Neural cell (in vitro differentiated cells): Measurements from ENCODE around the gene TMC7. TPM values are rescaled to one million over a fixed set of nuclear protein-coding genes. Genes with fewer than 3 reads are reported as not detected.
A peak's percentile ranks its signal among the peaks of the same experiment; 100 is the strongest.

Source experiments
- H2AFZ ChIP-seq: fragments of 200-600, 300-800 bp; sonication (generic), shearing (Covaris generic); 2 replicates; pipeline ENCODE4 v1.6.0; 2014; ENCODE audit warnings: low read depth, mild to moderate bottlenecking, antibody characterized with exemption, low read length, moderate library complexity
- H3F3A ChIP-seq: fragments of 200-600 bp; shearing (Covaris generic); 2 replicates; pipeline ENCODE4 v1.6.1; 2016; ENCODE audit warnings: mild to moderate bottlenecking, moderate library complexity, mixed read lengths, antibody characterized with exemption, low read length; ENCODE audit not compliant: insufficient read depth, poor library complexity, severe bottlenecking
- H3K27ac ChIP-seq: fragments of 200-600, 300-800 bp; sonication (generic), shearing (Covaris generic); 2 replicates; pipeline ENCODE4 v1.5.1; 2014; ENCODE audit warnings: mild to moderate bottlenecking, low read length, moderate library complexity
- H3K27me3 ChIP-seq: fragments of 300-800, 200-600 bp; sonication (generic), shearing (Covaris generic); 2 replicates; pipeline ENCODE4 v1.6.0; 2014; ENCODE audit warnings: mild to moderate bottlenecking, low read depth, low read length, moderate library complexity; ENCODE audit not compliant: insufficient read depth
- H3K36me3 ChIP-seq: fragments of 300-800, 200-600 bp; sonication (generic), shearing (Covaris generic); 2 replicates; pipeline ENCODE4 v1.5.1; 2014; ENCODE audit warnings: mild to moderate bottlenecking, antibody characterized with exemption, low read length, moderate library complexity; ENCODE audit not compliant: insufficient read depth
- H3K4me2 ChIP-seq: fragments of 300-800, 200-600 bp; sonication (generic), shearing (Covaris generic); 2 replicates; pipeline ENCODE4 v1.6.0; 2014; ENCODE audit warnings: mild to moderate bottlenecking, low read length
- H3K4me3 ChIP-seq: fragments of 300-800, 200-600 bp; sonication (generic), shearing (Covaris generic); 2 replicates; pipeline ENCODE4 v1.5.1; 2014; ENCODE audit warnings: mild to moderate bottlenecking, low read length, moderate library complexity
- H3K79me2 ChIP-seq: fragments of 200-600 bp; shearing (Covaris generic); replicated peaks from 2 replicates; pipeline ENCODE4 v1.6.0; 2014; ENCODE audit warnings: mild to moderate bottlenecking, low read length, moderate library complexity; ENCODE audit not compliant: insufficient read depth
- H3K9ac ChIP-seq: fragments of 300-800, 200-600 bp; sonication (generic), shearing (Covaris generic); 2 replicates; pipeline ENCODE4 v1.6.1; 2016; ENCODE audit warnings: mild to moderate bottlenecking, low read length, mixed read lengths
- H3K9me2 ChIP-seq: fragments of 200-600 bp; shearing (Covaris generic); 2 replicates; pipeline ENCODE4 v1.6.1; 2016; ENCODE audit warnings: mild to moderate bottlenecking, low read length, mixed read lengths; ENCODE audit not compliant: insufficient read depth
- H3K9me3 ChIP-seq: fragments of 200-600, 300-800 bp; sonication (generic), shearing (Covaris generic); 2 replicates; pipeline ENCODE4 v1.6.1; 2016; ENCODE audit warnings: mild to moderate bottlenecking, mixed run types, low read length, moderate library complexity, mixed read lengths
- H4K20me1 ChIP-seq: fragments of 200-600 bp; shearing (Covaris generic); 2 replicates; pipeline ENCODE4 v1.6.1; 2016; ENCODE audit warnings: mild to moderate bottlenecking, mixed run types; ENCODE audit not compliant: insufficient read depth
- EP300 ChIP-seq: fragments of 450-650 bp; conservative IDR thresholded peaks from 2 replicates; pipeline ENCODE4 v1.6.1; 2014; ENCODE audit warnings: antibody characterized with exemption, mild to moderate bottlenecking, moderate library complexity; ENCODE audit not compliant: poor library complexity, severe bottlenecking
- EZH2 ChIP-seq: fragments of 200-600, 300-800 bp; shearing (Covaris generic), sonication (generic); IDR thresholded peaks from 2 replicates; pipeline ENCODE4 v1.6.1; 2014; ENCODE audit warnings: antibody characterized with exemption, low read length, borderline replicate concordance, mild to moderate bottlenecking; ENCODE audit not compliant: insufficient read depth, poor library complexity, severe bottlenecking
- MXI1 ChIP-seq: fragments of 450-650 bp; conservative IDR thresholded peaks from 2 replicates; pipeline ENCODE4 v1.6.1; 2014; ENCODE audit warnings: antibody characterized with exemption, mild to moderate bottlenecking; ENCODE audit not compliant: poor library complexity, severe bottlenecking
- POLR2AphosphoS5 ChIP-seq: IDR thresholded peaks from 2 replicates; pipeline ENCODE4 v1.6.1; 2012
- RAD21 ChIP-seq: fragments of 450-650 bp; conservative IDR thresholded peaks from 2 replicates; pipeline ENCODE4 v1.6.1; 2014; ENCODE audit warnings: antibody characterized with exemption, mild to moderate bottlenecking, moderate library complexity
- SMC3 ChIP-seq: fragments of 450-650 bp; conservative IDR thresholded peaks from 2 replicates; pipeline ENCODE4 v1.6.1; 2014; ENCODE audit warnings: antibody characterized with exemption, mild to moderate bottlenecking, moderate library complexity; ENCODE audit not compliant: poor library complexity
- TAF1 ChIP-seq: IDR thresholded peaks from 2 replicates; pipeline ENCODE4 v1.6.1; 2012; ENCODE audit warnings: low read depth
- polyA plus RNA-seq: library from polyadenylated mRNA; depleted of rRNA; stranded (reverse); fragments of >200 nt; gene quantifications from 2 replicates; pipeline ENCODE4 v1.2.3, GENCODE V29; 2014
- TF ChIP-seq, protein P1 (sequence below): IDR thresholded peaks from 2 replicates; pipeline ENCODE4 v1.6.1; 2012; ENCODE audit warnings: borderline replicate concordance
- TF ChIP-seq, protein P2 (sequence below): fragments of 450-650 bp; IDR thresholded peaks from 2 replicates; pipeline ENCODE4 v1.5.1; 2014; ENCODE audit warnings: antibody characterized with exemption, mild to moderate bottlenecking, moderate library complexity; ENCODE audit not compliant: poor library complexity, severe bottlenecking

Gene TMC7
- polyA plus RNA-seq, 1 donor from 2014 or later, result 3.5 TPM

DNA sequence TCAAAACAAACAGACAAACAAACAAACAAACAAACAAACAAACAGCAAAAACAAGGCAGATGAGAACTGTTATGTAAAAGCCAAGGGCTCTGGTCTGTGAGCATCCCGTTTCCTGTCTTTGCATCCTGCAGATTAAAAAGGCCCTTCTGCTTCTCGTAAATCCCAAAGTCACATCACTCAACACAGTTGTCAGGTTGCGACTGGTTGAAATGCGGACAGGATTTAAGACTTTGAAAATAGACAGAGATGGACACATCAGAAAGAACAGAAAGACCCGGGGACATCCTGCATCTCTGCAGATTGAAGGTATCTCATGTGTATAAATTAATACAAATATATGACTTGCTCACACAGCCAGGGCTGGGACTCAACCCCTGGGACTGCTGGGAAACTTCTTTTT is 18.2 kb upstream of the TMC7 start:
- Histone ChIP-seq H2AFZ (no peak overlapping the region), H3K36me3 (no peaks in the 10 kb centered on the region), H3K27me3 (no peaks in the 10 kb centered on the region), H3K4me3 (no peak overlapping the region), H3K9me3 (no peaks in the 10 kb centered on the region), H3K27ac (no peak overlapping the region), H3K4me2 (no peak overlapping the region), H3K9me2 (no peaks in the 10 kb centered on the region), H3K9ac (no peak overlapping the region), H3K79me2 (no peaks in the 10 kb centered on the region), H3F3A (no peaks in the 10 kb centered on the region), H4K20me1 (no peaks in the 10 kb centered on the region)
- no peak for TF ChIP-seq RAD21

DNA sequence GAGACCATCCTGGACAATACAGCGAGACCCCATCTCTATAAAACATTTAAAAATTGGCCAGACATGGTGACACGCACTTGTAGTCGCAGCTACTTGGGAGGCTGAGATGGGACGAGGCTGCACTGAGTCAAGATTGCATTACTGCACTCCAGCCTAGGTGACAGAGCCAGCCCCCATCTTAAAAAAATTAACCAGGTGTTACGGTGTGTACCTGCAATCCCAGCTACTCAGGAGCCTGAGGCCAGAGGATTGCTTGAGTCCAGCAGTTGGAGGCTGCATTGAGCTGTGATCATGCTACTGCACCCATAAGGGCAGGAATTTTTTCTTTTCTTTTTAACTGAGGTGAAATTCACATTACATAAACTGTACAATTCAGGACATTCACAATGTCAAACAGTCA is 16.9 kb upstream of the TMC7 start:
- no peak for TF ChIP-seq POLR2AphosphoS5

DNA sequence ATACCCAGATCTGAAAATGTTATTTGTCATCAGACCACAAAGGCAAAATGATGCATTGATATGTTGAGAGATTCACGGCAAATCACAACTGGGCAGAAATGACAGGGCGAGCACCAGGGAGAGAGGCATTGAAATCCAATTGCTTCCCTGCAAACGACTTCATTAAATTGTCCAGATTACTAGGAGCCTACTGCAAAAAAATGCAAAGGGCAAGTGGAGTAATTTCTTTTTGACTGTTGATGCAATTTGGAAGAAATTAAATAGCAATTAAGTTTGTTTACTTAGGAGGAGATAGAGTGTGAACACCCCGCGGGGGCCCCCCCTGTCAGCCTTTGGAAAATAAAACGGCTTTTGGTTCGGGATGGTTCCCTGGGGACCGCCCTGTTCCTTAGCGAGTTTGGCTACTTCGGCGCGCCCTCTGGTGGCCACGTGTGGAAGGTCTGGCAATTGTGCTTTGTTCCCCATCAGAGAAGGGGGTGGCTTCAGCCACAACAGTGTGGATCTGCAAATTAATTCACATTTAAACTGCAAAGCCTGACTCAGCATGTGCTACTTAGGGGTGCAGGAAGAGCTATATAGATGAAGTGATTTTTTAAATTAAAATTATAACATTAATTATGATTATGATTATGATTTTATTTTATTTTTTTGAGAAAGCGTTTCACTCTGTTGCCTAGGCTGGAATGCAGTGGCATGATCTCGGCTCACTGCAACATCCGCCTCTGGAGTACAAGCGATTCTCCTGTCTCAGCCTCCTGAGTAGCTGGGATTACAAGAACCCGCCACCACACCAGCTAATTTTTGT is 14.5 kb upstream of the TMC7 start:
- H3K9ac ChIP-seq, result peak overlapping the region; percentile 17
- H3K27me3 ChIP-seq, result no peaks in the 10 kb centered on the region
- no peaks in the 10 kb centered on the region for H3K9me2 ChIP-seq
- H3K79me2 ChIP-seq, result no peaks in the 10 kb centered on the region
- H3K27ac ChIP-seq, result no peak overlapping the region
- TF ChIP-seq EZH2, result no peak
- TF ChIP-seq POLR2AphosphoS5, result peak; percentile 15
- TF ChIP-seq, protein P1, sequence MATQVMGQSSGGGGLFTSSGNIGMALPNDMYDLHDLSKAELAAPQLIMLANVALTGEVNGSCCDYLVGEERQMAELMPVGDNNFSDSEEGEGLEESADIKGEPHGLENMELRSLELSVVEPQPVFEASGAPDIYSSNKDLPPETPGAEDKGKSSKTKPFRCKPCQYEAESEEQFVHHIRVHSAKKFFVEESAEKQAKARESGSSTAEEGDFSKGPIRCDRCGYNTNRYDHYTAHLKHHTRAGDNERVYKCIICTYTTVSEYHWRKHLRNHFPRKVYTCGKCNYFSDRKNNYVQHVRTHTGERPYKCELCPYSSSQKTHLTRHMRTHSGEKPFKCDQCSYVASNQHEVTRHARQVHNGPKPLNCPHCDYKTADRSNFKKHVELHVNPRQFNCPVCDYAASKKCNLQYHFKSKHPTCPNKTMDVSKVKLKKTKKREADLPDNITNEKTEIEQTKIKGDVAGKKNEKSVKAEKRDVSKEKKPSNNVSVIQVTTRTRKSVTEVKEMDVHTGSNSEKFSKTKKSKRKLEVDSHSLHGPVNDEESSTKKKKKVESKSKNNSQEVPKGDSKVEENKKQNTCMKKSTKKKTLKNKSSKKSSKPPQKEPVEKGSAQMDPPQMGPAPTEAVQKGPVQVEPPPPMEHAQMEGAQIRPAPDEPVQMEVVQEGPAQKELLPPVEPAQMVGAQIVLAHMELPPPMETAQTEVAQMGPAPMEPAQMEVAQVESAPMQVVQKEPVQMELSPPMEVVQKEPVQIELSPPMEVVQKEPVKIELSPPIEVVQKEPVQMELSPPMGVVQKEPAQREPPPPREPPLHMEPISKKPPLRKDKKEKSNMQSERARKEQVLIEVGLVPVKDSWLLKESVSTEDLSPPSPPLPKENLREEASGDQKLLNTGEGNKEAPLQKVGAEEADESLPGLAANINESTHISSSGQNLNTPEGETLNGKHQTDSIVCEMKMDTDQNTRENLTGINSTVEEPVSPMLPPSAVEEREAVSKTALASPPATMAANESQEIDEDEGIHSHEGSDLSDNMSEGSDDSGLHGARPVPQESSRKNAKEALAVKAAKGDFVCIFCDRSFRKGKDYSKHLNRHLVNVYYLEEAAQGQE, result peak; percentile 26
- no peak for TF ChIP-seq EP300
- peak; percentile 85 for TF ChIP-seq SMC3
- no peak for TF ChIP-seq MXI1
- TF ChIP-seq RAD21, result peak; percentile 83
- TF ChIP-seq, protein P2, sequence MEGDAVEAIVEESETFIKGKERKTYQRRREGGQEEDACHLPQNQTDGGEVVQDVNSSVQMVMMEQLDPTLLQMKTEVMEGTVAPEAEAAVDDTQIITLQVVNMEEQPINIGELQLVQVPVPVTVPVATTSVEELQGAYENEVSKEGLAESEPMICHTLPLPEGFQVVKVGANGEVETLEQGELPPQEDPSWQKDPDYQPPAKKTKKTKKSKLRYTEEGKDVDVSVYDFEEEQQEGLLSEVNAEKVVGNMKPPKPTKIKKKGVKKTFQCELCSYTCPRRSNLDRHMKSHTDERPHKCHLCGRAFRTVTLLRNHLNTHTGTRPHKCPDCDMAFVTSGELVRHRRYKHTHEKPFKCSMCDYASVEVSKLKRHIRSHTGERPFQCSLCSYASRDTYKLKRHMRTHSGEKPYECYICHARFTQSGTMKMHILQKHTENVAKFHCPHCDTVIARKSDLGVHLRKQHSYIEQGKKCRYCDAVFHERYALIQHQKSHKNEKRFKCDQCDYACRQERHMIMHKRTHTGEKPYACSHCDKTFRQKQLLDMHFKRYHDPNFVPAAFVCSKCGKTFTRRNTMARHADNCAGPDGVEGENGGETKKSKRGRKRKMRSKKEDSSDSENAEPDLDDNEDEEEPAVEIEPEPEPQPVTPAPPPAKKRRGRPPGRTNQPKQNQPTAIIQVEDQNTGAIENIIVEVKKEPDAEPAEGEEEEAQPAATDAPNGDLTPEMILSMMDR, result peak; percentile 91
- no peak for TF ChIP-seq TAF1
- peak overlapping the region; percentile 89 for H3K4me2 ChIP-seq
- H2AFZ ChIP-seq, result peak overlapping the region; percentile 41
- H3K4me3 ChIP-seq, result peak overlapping the region; percentile 60
- no peaks in the 10 kb centered on the region for H3F3A ChIP-seq
- no peaks in the 10 kb centered on the region for H3K36me3 ChIP-seq
- no peaks in the 10 kb centered on the region for H4K20me1 ChIP-seq
- no peaks in the 10 kb centered on the region for H3K9me3 ChIP-seq

More for the DNA sequence above, 16.9 kb upstream of the TMC7 start:
- Histone ChIP-seq H3K9ac (no peak overlapping the region), H3K79me2 (no peaks in the 10 kb centered on the region), H3K27ac (no peak overlapping the region), H2AFZ (no peak overlapping the region), H3F3A (no peaks in the 10 kb centered on the region), H3K4me3 (no peak overlapping the region), H3K9me2 (no peaks in the 10 kb centered on the region), H4K20me1 (no peaks in the 10 kb centered on the region), H3K4me2 (no peak overlapping the region), H3K36me3 (no peaks in the 10 kb centered on the region), H3K27me3 (no peaks in the 10 kb centered on the region), H3K9me3 (no peaks in the 10 kb centered on the region)
